Measurements from ENCODE around the gene ADORA1.

DNA sequence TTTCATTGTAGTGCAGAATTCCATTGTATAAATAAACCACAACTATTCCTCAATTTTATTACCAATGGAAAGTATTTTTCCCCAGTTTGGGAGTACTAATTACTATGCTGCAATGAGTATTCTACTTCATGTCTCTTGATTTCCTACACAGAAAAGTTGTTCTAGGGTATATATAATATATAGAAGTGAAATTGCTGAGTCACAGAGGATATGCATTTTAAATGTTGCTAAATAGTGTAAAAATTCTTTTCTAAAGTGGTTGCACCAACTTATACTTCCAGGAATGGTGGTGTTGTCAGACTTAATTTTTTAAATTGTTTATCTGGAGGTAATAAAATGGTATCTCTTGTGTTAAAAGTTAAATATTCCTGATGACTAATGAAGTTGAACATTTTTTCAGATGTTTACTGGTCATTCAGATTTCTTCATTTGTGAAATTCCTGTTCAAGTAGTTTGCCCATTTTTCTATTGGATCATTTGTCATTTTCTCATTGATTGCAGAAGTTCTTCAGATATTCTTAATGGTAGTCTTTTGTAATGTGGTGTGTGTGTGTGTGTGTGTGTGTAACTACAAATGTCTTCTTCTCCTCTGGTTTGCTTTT lies 22.6 kb upstream of the ADORA1 start:
- TF ChIP-seq POLR2A (IDR thresholded peaks at IDR 0.05; ENCODE audit: low read depth, low read length) (no peak), POLR2AphosphoS5 (IDR thresholded peaks at IDR 0.05; ENCODE audit: low read depth, low read length) (no peak), TAF1 (IDR thresholded peaks at IDR 0.05; ENCODE audit: borderline replicate concordance, low read depth, low read length) (no peak)
